Kidney epithelial cell (primary cell): ENCODE results near the gene EVPL. TPM values are rescaled to one million over a fixed set of nuclear protein-coding genes. Genes with fewer than 3 reads are reported as not detected.

Experiments used
- DNase-seq: peaks from one replicate; pipeline ENCODE4 v3.0.0-alpha.2; 2010; ENCODE audit warnings: low read depth
- H3K27me3 ChIP-seq: 2 replicates; pipeline ENCODE4 v1.6.0; 2011; ENCODE audit warnings: low read length; ENCODE audit not compliant: control insufficient read depth, insufficient read depth
- H3K36me3 ChIP-seq: 2 replicates; pipeline ENCODE4 v1.5.1; 2011; ENCODE audit warnings: low read length; ENCODE audit not compliant: control insufficient read depth, insufficient read depth
- H3K4me3 ChIP-seq: 2 replicates; pipeline ENCODE4 v1.5.1; 2011; ENCODE audit warnings: low read depth, mild to moderate bottlenecking, control low read depth, low read length
- CTCF ChIP-seq: IDR thresholded peaks from 2 replicates; pipeline ENCODE4 v1.5.1; 2011; ENCODE audit warnings: mild to moderate bottlenecking, moderate library complexity, low read length, control low read depth, inconsistent platforms; ENCODE audit not compliant: insufficient read depth, poor library complexity, severe bottlenecking
- total RNA-seq: library from RNA; depleted of rRNA; stranded (reverse); fragments of >200 nt; gene quantifications from 2 replicates; pipeline ENCODE4 v1.2.3, GENCODE V29; 2015

The EVPL gene
- total RNA-seq, 1 donor from 2014 or later, result 8.8 TPM

- no peak for DNase-seq
- Histone ChIP-seq H3K36me3 (no peaks in the 10 kb centered on the region), H3K27me3 (no peaks in the 10 kb centered on the region), H3K4me3 (no peak within 1 kb of the TSS)
- TF ChIP-seq CTCF, result no peak
These were observed 26.2 kb downstream of the EVPL start, which contains the start of gene CDK3 for GRCh38 chr17:76000755-76001521. Gene CDK3 (plus strand): TSS chr17:76000855. CDS start chr17:76001426, 571 bp downstream.

GRCh38 chr17:76000016-76000754 lies 26.9 kb downstream of the EVPL start:
- no peak for DNase-seq
- TF ChIP-seq CTCF, result peak; percentile 91
- no peaks in the 10 kb centered on the region for H3K27me3 ChIP-seq
- no peaks in the 10 kb centered on the region for H3K36me3 ChIP-seq
- H3K4me3 ChIP-seq, result no peak overlapping the region

- H3K27me3 ChIP-seq, result no peaks in the 10 kb centered on the region
- no peak for TF ChIP-seq CTCF
- H3K4me3 ChIP-seq, result no peak overlapping the region
- DNase-seq, result no peak
- no peaks in the 10 kb centered on the region for H3K36me3 ChIP-seq
These were observed 28.7 kb downstream of the EVPL start for GRCh38 chr17:75998327-75998795.

- Histone ChIP-seq H3K4me3 (no peak overlapping the region), H3K27me3 (no peaks in the 10 kb centered on the region), H3K36me3 (no peaks in the 10 kb centered on the region)
- DNase-seq, result peak; percentile 38
- no peak for TF ChIP-seq CTCF
These were observed 30.2 kb downstream of the EVPL start for GRCh38 chr17:75996665-75997590.

- H3K4me3 ChIP-seq, result no peak overlapping the region
- no peaks in the 10 kb centered on the region for H3K27me3 ChIP-seq
- TF ChIP-seq CTCF, result no peak
- no peak for DNase-seq
- no peaks in the 10 kb centered on the region for H3K36me3 ChIP-seq
These were observed 31.7 kb downstream of the EVPL start for GRCh38 chr17:75995385-75995925.
